SU-DHL-6 (cell line): ENCODE data around the gene CD36.

Experiments
- H2AFZ ChIP-seq: fragments of 200-600 bp; sonication (generic); 2 replicates; pipeline ENCODE4 v1.6.1; 2014; ENCODE audit warnings: low read depth, mild to moderate bottlenecking, moderate library complexity, mixed read lengths, antibody characterized with exemption, low read length; ENCODE audit not compliant: severe bottlenecking
- H3F3A ChIP-seq: fragments of 200-600 bp; shearing (Covaris generic); 2 replicates; pipeline ENCODE4 v1.6.0; 2016; ENCODE audit warnings: antibody characterized with exemption, mild to moderate bottlenecking; ENCODE audit not compliant: insufficient read depth
- H3K27ac ChIP-seq: fragments of 200-600 bp; sonication (generic); 2 replicates; pipeline ENCODE4 v1.5.1; 2016; ENCODE audit warnings: low read depth, mild to moderate bottlenecking, low read length, moderate library complexity, mixed read lengths
- H3K27me3 ChIP-seq: fragments of 200-600 bp; sonication (generic), shearing (Covaris generic); 2 replicates; pipeline ENCODE4 v1.6.0; 2014; ENCODE audit warnings: mild to moderate bottlenecking, low read length
- H3K36me3 ChIP-seq: fragments of 200-600 bp; sonication (generic); 2 replicates; pipeline ENCODE4 v1.6.1; 2014; ENCODE audit warnings: mild to moderate bottlenecking, low read length, mixed read lengths
- H3K4me2 ChIP-seq: fragments of 300-600, 200-600 bp; shearing (Covaris generic), sonication (generic); 2 replicates; pipeline ENCODE4 v1.6.0; 2014; ENCODE audit warnings: low read length, low read depth, mild to moderate bottlenecking; ENCODE audit not compliant: poor library complexity, severe bottlenecking
- H3K4me3 ChIP-seq: fragments of 200-600 bp; sonication (generic); 2 replicates; pipeline ENCODE4 v1.5.1; 2014; ENCODE audit warnings: antibody characterized with exemption, low read length, mild to moderate bottlenecking, mixed read lengths; ENCODE audit not compliant: insufficient read depth, poor library complexity, severe bottlenecking
- H3K79me2 ChIP-seq: fragments of 200-600 bp; sonication (generic); 2 replicates; pipeline ENCODE4 v1.6.1; 2014; ENCODE audit warnings: mild to moderate bottlenecking, low read length, moderate library complexity; ENCODE audit not compliant: insufficient read depth
- H3K9ac ChIP-seq: fragments of 200-600 bp; sonication (generic); 2 replicates; pipeline ENCODE4 v1.7.0; 2014; ENCODE audit warnings: mild to moderate bottlenecking, low read length
- H3K9me2 ChIP-seq: fragments of 200-600 bp; sonication (generic); replicated peaks from 2 replicates; pipeline ENCODE4 v1.6.1; 2014; ENCODE audit warnings: low read length; ENCODE audit not compliant: insufficient read depth
- H3K9me3 ChIP-seq: fragments of 200-600 bp; sonication (generic); 2 replicates; pipeline ENCODE4 v1.6.1; 2014; ENCODE audit warnings: low read length, mixed read lengths; ENCODE audit not compliant: insufficient read depth
- H4K20me1 ChIP-seq: fragments of 200-600 bp; sonication (generic); 2 replicates; pipeline ENCODE4 v1.6.1; 2014; ENCODE audit warnings: low read depth, mild to moderate bottlenecking, antibody characterized with exemption, low read length, moderate library complexity, mixed read lengths
- EZH2phosphoT487 ChIP-seq: fragments of 200-600 bp; sonication (generic), shearing (Covaris generic); conservative IDR thresholded peaks from 2 replicates; pipeline ENCODE4 v1.6.1; 2018; ENCODE audit warnings: mild to moderate bottlenecking, antibody characterized with exemption, low read length, moderate library complexity, mixed read lengths
- TF ChIP-seq, protein P1 (sequence below): fragments of 200-600 bp; sonication (generic); IDR thresholded peaks from one replicate; pipeline ENCODE4 v1.5.1; 2017; ENCODE audit warnings: antibody characterized with exemption, mild to moderate bottlenecking, low read length, moderate library complexity; ENCODE audit not compliant: insufficient read depth, poor library complexity, severe bottlenecking

The CD36 gene

GRCh38 chr7:80659120-80660055 lies 20.9 kb downstream of the CD36 start:
- Histone ChIP-seq H3K4me2 (no peak overlapping the region), H3K9me2 (no peaks in the 10 kb centered on the region), H3K9me3 (no peaks in the 10 kb centered on the region), H3K27ac (no peak overlapping the region), H3K79me2 (no peaks in the 10 kb centered on the region), H4K20me1 (no peaks in the 10 kb centered on the region), H3K36me3 (no peaks in the 10 kb centered on the region), H3K9ac (no peak overlapping the region), H2AFZ (no peak overlapping the region), H3F3A (no peaks in the 10 kb centered on the region), H3K27me3 (no peaks in the 10 kb centered on the region), H3K4me3 (no peak overlapping the region)
- TF ChIP-seq EZH2phosphoT487 = no peak
- TF ChIP-seq, protein P1, sequence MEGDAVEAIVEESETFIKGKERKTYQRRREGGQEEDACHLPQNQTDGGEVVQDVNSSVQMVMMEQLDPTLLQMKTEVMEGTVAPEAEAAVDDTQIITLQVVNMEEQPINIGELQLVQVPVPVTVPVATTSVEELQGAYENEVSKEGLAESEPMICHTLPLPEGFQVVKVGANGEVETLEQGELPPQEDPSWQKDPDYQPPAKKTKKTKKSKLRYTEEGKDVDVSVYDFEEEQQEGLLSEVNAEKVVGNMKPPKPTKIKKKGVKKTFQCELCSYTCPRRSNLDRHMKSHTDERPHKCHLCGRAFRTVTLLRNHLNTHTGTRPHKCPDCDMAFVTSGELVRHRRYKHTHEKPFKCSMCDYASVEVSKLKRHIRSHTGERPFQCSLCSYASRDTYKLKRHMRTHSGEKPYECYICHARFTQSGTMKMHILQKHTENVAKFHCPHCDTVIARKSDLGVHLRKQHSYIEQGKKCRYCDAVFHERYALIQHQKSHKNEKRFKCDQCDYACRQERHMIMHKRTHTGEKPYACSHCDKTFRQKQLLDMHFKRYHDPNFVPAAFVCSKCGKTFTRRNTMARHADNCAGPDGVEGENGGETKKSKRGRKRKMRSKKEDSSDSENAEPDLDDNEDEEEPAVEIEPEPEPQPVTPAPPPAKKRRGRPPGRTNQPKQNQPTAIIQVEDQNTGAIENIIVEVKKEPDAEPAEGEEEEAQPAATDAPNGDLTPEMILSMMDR = peak; percentile 60

DNA sequence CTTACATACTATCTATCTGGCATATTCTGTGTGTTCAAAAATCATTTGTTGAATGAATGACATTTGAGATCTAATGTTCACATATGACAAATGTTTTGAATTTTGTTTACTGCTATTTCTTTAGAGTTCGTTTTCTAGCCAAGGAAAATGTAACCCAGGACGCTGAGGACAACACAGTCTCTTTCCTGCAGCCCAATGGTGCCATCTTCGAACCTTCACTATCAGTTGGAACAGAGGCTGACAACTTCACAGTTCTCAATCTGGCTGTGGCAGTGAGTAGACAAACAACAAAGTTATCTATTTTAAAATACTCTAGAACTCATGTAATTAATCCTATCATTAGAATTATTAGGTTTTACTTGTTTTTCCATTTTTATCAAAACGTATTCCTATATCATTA lies 22.5 kb downstream of the CD36 start:
- no peak overlapping the region for H3K4me2 ChIP-seq
- no peak overlapping the region for H2AFZ ChIP-seq
- H3K4me3 ChIP-seq = no peak overlapping the region
- no peaks in the 10 kb centered on the region for H3K27me3 ChIP-seq
- no peaks in the 10 kb centered on the region for H3F3A ChIP-seq
- no peaks in the 10 kb centered on the region for H3K9me2 ChIP-seq
- no peaks in the 10 kb centered on the region for H4K20me1 ChIP-seq
- H3K9ac ChIP-seq = no peak overlapping the region
- H3K79me2 ChIP-seq = no peaks in the 10 kb centered on the region
- H3K27ac ChIP-seq = no peak overlapping the region
- TF ChIP-seq, protein P1 = no peak
- no peak for TF ChIP-seq EZH2phosphoT487
- H3K9me3 ChIP-seq = no peaks in the 10 kb centered on the region
- no peaks in the 10 kb centered on the region for H3K36me3 ChIP-seq

- no peak overlapping the region for H3K9ac ChIP-seq
- H2AFZ ChIP-seq = no peak overlapping the region
- no peak overlapping the region for H3K27ac ChIP-seq
- no peaks in the 10 kb centered on the region for H3F3A ChIP-seq
- H3K4me2 ChIP-seq = no peak overlapping the region
- no peaks in the 10 kb centered on the region for H3K36me3 ChIP-seq
- H3K79me2 ChIP-seq = no peaks in the 10 kb centered on the region
- H3K9me2 ChIP-seq = no peaks in the 10 kb centered on the region
- H3K27me3 ChIP-seq = no peaks in the 10 kb centered on the region
- no peaks in the 10 kb centered on the region for H4K20me1 ChIP-seq
- no peak for TF ChIP-seq EZH2phosphoT487
- TF ChIP-seq, protein P1 = no peak
- no peak overlapping the region for H3K4me3 ChIP-seq
- H3K9me3 ChIP-seq = no peaks in the 10 kb centered on the region
These were observed 23.3 kb downstream of the CD36 start for GRCh38 chr7:80661729-80662128.
